ENCODE data around the gene PANX2.

The PANX2 gene

DNA sequence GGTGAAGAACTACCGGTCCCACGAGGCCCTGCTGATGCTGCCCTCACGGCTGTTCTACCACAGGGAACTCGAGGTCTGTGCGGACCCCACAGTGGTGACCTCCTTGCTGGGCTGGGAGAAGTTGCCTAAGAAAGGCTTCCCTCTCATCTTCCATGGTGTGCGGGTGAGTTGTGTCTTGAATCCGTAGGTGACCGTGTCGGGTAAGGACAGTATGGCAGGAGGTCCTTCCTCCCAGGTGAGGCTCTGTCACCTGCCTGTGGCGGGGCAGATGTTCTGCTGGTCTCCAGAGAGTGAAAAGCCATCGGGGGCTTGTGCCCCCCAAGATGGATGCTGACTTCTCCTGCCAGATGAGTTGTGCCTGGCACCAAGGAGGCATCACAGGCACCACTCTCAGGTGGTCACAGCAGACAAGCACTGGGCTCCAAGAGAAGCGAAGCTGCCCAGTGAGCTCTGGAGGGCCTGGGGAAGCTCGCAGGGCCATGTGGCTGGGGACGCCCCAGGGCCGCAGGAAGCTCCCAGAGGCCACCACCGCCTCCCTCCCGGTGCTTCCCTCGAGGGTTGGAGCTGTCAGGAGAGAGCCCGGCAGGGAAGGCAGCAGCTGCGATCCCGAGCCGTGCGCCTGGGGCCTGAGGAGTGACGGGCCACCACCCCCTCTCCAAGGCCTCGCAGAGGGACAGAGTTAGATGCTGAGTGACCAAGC is 17.3 kb upstream of the PANX2 start:
- no peak overlapping the region for H3K9ac ChIP-seq (ENCODE audit: low read length)
- H3K27ac ChIP-seq (ENCODE audit: low read depth, low read length) = no peak overlapping the region
- no peak overlapping the region for H2BK12ac ChIP-seq (ENCODE audit: low read length)
- H2BK120ac ChIP-seq (ENCODE audit: insufficient read depth, low read length, poor library complexity) = no peak overlapping the region
- no peak overlapping the region for H2BK5ac ChIP-seq (ENCODE audit: low read depth, low read length, poor library complexity)
- no peak overlapping the region for H3K14ac ChIP-seq (ENCODE audit: low read length)
- H3K79me1 ChIP-seq (ENCODE audit: low read length) = no peaks in the 10 kb centered on the region
- H4K12ac ChIP-seq (ENCODE audit: low read depth, low read length) = no peak overlapping the region
- H3K4me1 ChIP-seq (ENCODE audit: control insufficient read depth in 1 of 2, insufficient read depth in 2 of 2, low read length in 2 of 2) = no peaks in the 10 kb centered on the region
- peaks cover 6% of the 10 kb centered on the region for H3K27me3 ChIP-seq (ENCODE audit: insufficient read depth, low read length)
- no peak overlapping the region for H4K91ac ChIP-seq (ENCODE audit: low read depth, low read length)
- no peak overlapping the region for H3K23ac ChIP-seq (ENCODE audit: low read length)
- no peak for DNase-seq
- no CpG with 5 or more reads among the region's 25 CpGs for WGBS (ENCODE audit: extremely low coverage, insufficient coverage, insufficient read length)
- no peaks in the 10 kb centered on the region for H3K79me2 ChIP-seq (ENCODE audit: control insufficient read depth, insufficient read depth, low read length, poor library complexity)
- H3K9me3 ChIP-seq (ENCODE audit: insufficient read depth, low read depth, low read length) = peaks cover 3% of the 10 kb centered on the region
- H3K18ac ChIP-seq (ENCODE audit: low read length) = no peak overlapping the region
- H2AFZ ChIP-seq (ENCODE audit: insufficient read depth, low read length, poor library complexity) = no peak overlapping the region
- H3K4me2 ChIP-seq (ENCODE audit: low read length) = no peak overlapping the region
- no peak overlapping the region for H3K4me3 ChIP-seq (ENCODE audit: low read depth, low read length)
- no peak overlapping the region for H2AK5ac ChIP-seq (ENCODE audit: low read length)
- no peak overlapping the region for H3K4ac ChIP-seq (ENCODE audit: low read depth, low read length)
- H3K36me3 ChIP-seq (ENCODE audit: control insufficient read depth in 1 of 2, insufficient read depth in 2 of 2, low read length in 2 of 2) = no peaks in the 10 kb centered on the region
- H4K8ac ChIP-seq (ENCODE audit: low read depth, low read length) = no peak overlapping the region

DNA sequence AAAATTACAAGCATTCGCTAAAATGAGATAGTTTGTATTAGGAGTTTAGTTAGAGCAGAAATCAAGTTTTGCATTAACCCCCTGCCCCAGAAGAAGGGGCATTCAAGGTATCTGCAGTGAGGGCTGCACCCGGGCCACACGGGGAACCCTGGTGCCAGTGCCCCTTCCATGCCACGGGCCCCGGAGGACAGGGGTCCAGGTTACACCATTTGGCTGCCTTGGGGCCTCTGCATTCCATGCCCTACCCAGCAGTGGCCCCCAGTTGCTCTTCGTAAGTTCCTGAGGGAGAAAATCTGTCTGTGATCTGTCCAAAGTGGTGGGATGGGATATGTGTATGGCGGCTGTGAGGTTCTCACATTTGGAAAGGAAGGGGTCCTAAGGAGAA is 16.8 kb upstream of the PANX2 start:
- H3K4me1 ChIP-seq (ENCODE audit: control insufficient read depth in 1 of 2, insufficient read depth in 2 of 2, low read length in 2 of 2) = no peaks in the 10 kb centered on the region
- no peak overlapping the region for H3K23ac ChIP-seq (ENCODE audit: low read length)
- H3K4me3 ChIP-seq (ENCODE audit: low read depth, low read length) = no peak overlapping the region
- no peak overlapping the region for H3K14ac ChIP-seq (ENCODE audit: low read length)
- H3K79me2 ChIP-seq (ENCODE audit: control insufficient read depth, insufficient read depth, low read length, poor library complexity) = no peaks in the 10 kb centered on the region
- H4K91ac ChIP-seq (ENCODE audit: low read depth, low read length) = no peak overlapping the region
- H2BK5ac ChIP-seq (ENCODE audit: low read depth, low read length, poor library complexity) = no peak overlapping the region
- no peak overlapping the region for H3K27ac ChIP-seq (ENCODE audit: low read depth, low read length)
- H3K36me3 ChIP-seq (ENCODE audit: control insufficient read depth in 1 of 2, insufficient read depth in 2 of 2, low read length in 2 of 2) = no peaks in the 10 kb centered on the region
- no peak overlapping the region for H2AK5ac ChIP-seq (ENCODE audit: low read length)
- H3K4ac ChIP-seq (ENCODE audit: low read depth, low read length) = no peak overlapping the region
- DNase-seq = no peak
- H2BK120ac ChIP-seq (ENCODE audit: insufficient read depth, low read length, poor library complexity) = no peak overlapping the region
- peaks cover 6% of the 10 kb centered on the region for H3K27me3 ChIP-seq (ENCODE audit: insufficient read depth, low read length)
- H3K79me1 ChIP-seq (ENCODE audit: low read length) = no peaks in the 10 kb centered on the region
- no peak overlapping the region for H4K12ac ChIP-seq (ENCODE audit: low read depth, low read length)
- no peak overlapping the region for H2AFZ ChIP-seq (ENCODE audit: insufficient read depth, low read length, poor library complexity)
- H2BK12ac ChIP-seq (ENCODE audit: low read length) = no peak overlapping the region
- peaks cover 3% of the 10 kb centered on the region for H3K9me3 ChIP-seq (ENCODE audit: insufficient read depth, low read depth, low read length)
- H3K18ac ChIP-seq (ENCODE audit: low read length) = no peak overlapping the region
- H3K4me2 ChIP-seq (ENCODE audit: low read length) = no peak overlapping the region
- no peak overlapping the region for H3K9ac ChIP-seq (ENCODE audit: low read length)
- H4K8ac ChIP-seq (ENCODE audit: low read depth, low read length) = no peak overlapping the region
- WGBS (ENCODE audit: extremely low coverage, insufficient coverage, insufficient read length) = no CpG with 5 or more reads among the region's 7 CpGs

DNA sequence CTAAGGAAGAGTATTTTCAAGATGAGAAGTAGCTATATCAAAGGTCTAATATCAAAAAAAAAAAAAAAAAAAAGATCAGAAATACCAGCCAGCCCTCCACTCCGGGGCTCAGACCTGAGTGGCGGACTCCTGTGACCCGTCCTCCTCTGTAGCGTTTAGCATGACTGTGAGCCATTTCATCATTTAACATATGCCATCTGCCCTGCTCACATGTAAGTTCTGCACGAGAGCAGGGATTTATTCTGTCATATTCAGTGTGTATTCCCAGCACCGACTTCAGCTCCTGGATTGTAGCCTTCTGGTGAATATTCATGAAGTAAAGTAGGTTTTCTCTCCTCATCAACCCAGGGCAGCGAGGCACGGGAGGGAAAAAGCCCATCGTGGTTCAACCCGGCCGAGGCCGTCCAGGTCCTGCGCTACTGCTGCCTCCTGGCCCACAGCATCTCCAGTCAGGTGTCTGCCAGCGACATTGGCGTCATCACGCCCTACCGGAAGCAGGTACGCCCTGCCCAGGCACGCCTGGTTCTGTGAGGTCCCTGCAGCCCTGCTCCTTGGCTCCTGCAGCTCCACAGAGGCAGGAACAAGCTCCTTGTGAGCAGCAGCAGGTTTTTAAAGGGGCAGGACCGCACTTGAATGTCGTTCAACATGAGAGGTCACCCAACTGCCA is 12.7 kb upstream of the PANX2 start:
- Histone ChIP-seq H3K9ac (ENCODE audit: low read length) (no peak overlapping the region), H2BK120ac (ENCODE audit: insufficient read depth, low read length, poor library complexity) (no peak overlapping the region), H3K14ac (ENCODE audit: low read length) (no peak overlapping the region), H4K91ac (ENCODE audit: low read depth, low read length) (no peak overlapping the region), H3K27me3 (ENCODE audit: insufficient read depth, low read length) (peaks cover 6% of the 10 kb centered on the region), H3K23ac (ENCODE audit: low read length) (no peak overlapping the region), H4K8ac (ENCODE audit: low read depth, low read length) (no peak overlapping the region), H3K4me3 (ENCODE audit: low read depth, low read length) (no peak overlapping the region), H4K12ac (ENCODE audit: low read depth, low read length) (no peak overlapping the region), H3K27ac (ENCODE audit: low read depth, low read length) (no peak overlapping the region), H3K9me3 (ENCODE audit: insufficient read depth, low read depth, low read length) (peaks cover 6% of the 10 kb centered on the region), H2AFZ (ENCODE audit: insufficient read depth, low read length, poor library complexity) (no peak overlapping the region), H3K4me2 (ENCODE audit: low read length) (no peak overlapping the region), H3K4me1 (ENCODE audit: control insufficient read depth in 1 of 2, insufficient read depth in 2 of 2, low read length in 2 of 2) (no peaks in the 10 kb centered on the region), H3K36me3 (ENCODE audit: control insufficient read depth in 1 of 2, insufficient read depth in 2 of 2, low read length in 2 of 2) (no peaks in the 10 kb centered on the region), H2BK12ac (ENCODE audit: low read length) (no peak overlapping the region), H3K18ac (ENCODE audit: low read length) (no peak overlapping the region), H2BK5ac (ENCODE audit: low read depth, low read length, poor library complexity) (no peak overlapping the region), H3K79me2 (ENCODE audit: control insufficient read depth, insufficient read depth, low read length, poor library complexity) (no peaks in the 10 kb centered on the region), H3K79me1 (ENCODE audit: low read length) (no peaks in the 10 kb centered on the region), H3K4ac (ENCODE audit: low read depth, low read length) (no peak overlapping the region), H2AK5ac (ENCODE audit: low read length) (no peak overlapping the region)
- WGBS (ENCODE audit: extremely low coverage, insufficient coverage, insufficient read length) = no CpG with 5 or more reads among the region's 21 CpGs
- DNase-seq = peak in 1 of 2 donors; percentile 13

DNA sequence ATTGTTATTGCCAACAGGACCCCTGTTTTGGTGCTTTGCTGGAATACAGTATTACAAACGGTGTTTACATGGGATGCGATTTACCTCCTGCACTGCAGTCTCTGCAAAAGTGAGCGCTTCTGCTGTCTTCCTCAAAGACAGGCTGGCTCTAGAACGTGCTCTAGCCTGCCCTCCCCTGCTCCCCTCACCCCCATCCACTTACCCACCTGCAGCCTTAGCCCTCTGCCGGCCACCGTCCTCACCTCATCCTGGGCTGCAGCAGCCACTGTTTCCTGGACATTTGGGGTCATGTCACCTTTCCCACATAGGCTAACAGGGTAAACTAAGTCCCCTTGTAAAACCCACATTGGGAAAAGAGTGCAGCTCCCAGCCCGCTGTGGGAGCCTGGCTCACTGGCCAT is 9.6 kb upstream of the PANX2 start:
- no peak overlapping the region for H3K18ac ChIP-seq (ENCODE audit: low read length)
- H3K4me1 ChIP-seq (ENCODE audit: control insufficient read depth in 1 of 2, insufficient read depth in 2 of 2, low read length in 2 of 2) = no peaks in the 10 kb centered on the region
- no peak overlapping the region for H2AFZ ChIP-seq (ENCODE audit: insufficient read depth, low read length, poor library complexity)
- no peak overlapping the region for H3K4me2 ChIP-seq (ENCODE audit: low read length)
- peaks cover 6% of the 10 kb centered on the region for H3K27me3 ChIP-seq (ENCODE audit: insufficient read depth, low read length)
- no peak overlapping the region for H2BK5ac ChIP-seq (ENCODE audit: low read depth, low read length, poor library complexity)
- no peak overlapping the region for H2BK120ac ChIP-seq (ENCODE audit: insufficient read depth, low read length, poor library complexity)
- no peak overlapping the region for H3K4ac ChIP-seq (ENCODE audit: low read depth, low read length)
- H4K8ac ChIP-seq (ENCODE audit: low read depth, low read length) = no peak overlapping the region
- H3K9me3 ChIP-seq (ENCODE audit: insufficient read depth, low read depth, low read length) = peaks cover 9% of the 10 kb centered on the region
- no peak overlapping the region for H3K23ac ChIP-seq (ENCODE audit: low read length)
- no peak overlapping the region for H3K14ac ChIP-seq (ENCODE audit: low read length)
- no peaks in the 10 kb centered on the region for H3K79me1 ChIP-seq (ENCODE audit: low read length)
- no peak overlapping the region for H4K12ac ChIP-seq (ENCODE audit: low read depth, low read length)
- H2BK12ac ChIP-seq (ENCODE audit: low read length) = no peak overlapping the region
- no peaks in the 10 kb centered on the region for H3K79me2 ChIP-seq (ENCODE audit: control insufficient read depth, insufficient read depth, low read length, poor library complexity)
- no peak overlapping the region for H3K9ac ChIP-seq (ENCODE audit: low read length)
- no peak overlapping the region for H3K27ac ChIP-seq (ENCODE audit: low read depth, low read length)
- no peaks in the 10 kb centered on the region for H3K36me3 ChIP-seq (ENCODE audit: control insufficient read depth in 1 of 2, insufficient read depth in 2 of 2, low read length in 2 of 2)
- WGBS (ENCODE audit: extremely low coverage, insufficient coverage, insufficient read length) = no CpG with 5 or more reads among the region's 7 CpGs
- no peak overlapping the region for H2AK5ac ChIP-seq (ENCODE audit: low read length)
- no peak overlapping the region for H3K4me3 ChIP-seq (ENCODE audit: low read depth, low read length)
- no peak for DNase-seq
- H4K91ac ChIP-seq (ENCODE audit: low read depth, low read length) = no peak overlapping the region
